HG03103 (cell line): ENCODE measurements around the gene ENOSF1.

ENCODE experiments used
- ATAC-seq: cut with Tn5 transposase; IDR thresholded peaks from one replicate; pipeline ENCODE4 v1.9.1; 2021; ENCODE audit warnings: low read depth; ENCODE audit not compliant: unreplicated experiment

Gene ENOSF1

DNA sequence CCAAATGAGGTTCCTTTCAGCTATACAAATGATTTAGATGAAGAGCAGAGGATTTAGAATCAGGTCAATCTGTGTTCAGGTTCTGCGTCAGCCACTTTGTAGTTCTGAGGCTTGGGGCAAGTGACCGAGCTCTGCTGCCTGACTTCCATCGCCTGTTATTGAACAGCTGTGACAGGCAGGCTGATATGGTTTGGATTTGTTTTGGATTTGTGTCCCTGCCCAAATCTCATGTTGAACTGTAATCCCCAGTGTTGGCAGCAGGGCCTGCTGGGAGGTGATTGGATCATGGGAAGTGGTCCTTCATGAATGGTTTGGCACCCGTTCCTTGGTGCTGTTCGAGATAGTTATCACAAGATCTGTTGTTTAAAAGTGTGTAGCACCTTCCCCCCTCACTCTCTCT, 36.4 kb downstream of the ENOSF1 start:
- no peak for ATAC-seq

DNA sequence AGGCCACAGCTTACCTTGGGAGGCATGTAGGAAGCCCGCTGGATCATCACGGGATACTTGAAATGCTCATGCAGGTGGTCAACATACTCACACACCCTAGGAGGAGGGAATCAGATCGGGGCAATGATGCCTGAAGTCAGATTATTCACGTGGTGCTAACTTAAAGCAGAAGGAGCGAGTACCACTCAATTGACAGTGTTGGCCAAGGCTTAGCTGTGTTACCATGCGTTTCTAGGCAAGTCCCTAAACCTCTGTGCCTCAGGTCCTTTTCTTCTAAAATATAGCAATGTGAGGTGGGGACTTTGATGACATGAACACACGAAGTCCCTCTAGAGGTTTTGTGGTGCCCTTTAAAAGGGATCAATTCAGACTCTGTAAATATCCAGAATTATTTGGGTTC, 37.1 kb downstream of the ENOSF1 start:
- ATAC-seq = no peak

DNA sequence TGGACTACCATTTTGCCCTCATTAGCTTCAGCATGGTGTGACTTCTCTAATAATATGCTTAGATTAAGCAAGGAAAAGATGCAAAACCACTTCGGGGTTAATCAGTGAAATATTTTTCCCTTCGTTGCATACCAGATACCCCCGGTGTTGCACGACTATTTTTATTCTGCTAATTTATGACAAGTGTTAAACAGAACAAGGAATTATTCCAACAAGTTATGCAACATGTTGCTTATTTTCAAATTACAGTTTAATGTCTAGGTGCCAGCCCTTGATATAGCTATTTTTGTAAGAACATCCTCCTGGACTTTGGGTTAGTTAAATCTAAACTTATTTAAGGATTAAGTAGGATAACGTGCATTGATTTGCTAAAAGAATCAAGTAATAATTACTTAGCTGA, 38.7 kb downstream of the ENOSF1 start:
- no peak for ATAC-seq

DNA sequence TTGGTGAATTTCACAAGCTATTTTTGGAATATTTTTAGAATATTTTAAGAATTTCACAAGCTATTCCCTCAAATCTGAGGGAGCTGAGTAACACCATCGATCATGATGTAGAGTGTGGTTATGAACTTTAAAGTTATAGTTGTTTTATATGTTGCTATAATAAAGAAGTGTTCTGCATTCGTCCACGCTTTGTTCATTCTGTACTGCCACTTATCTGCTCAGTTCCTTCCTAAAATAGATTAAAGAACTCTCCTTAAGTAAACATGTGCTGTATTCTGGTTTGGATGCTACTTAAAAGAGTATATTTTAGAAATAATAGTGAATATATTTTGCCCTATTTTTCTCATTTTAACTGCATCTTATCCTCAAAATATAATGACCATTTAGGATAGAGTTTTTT, 39.1 kb downstream of the ENOSF1 start:
- no peak for ATAC-seq

DNA sequence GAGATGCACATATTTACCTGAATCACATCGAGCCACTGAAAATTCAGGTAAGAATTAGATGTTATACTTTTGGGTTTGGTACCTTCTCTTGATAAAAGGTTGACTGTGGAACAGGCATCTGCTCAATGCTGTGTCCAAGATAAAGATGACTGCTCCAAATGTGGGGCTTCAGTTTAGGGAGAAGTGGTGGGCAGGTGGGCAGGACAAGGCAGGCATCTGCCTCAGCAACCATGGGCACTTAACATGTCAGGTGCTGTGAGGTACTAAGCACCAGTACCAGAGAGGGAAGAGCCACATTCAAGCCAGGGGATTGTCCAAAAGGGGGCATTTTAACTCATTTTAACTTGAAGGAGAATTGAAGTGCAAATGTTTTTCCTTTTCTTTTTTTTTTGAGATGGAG, 41.0 kb downstream of the ENOSF1 start:
- ATAC-seq = no peak

DNA sequence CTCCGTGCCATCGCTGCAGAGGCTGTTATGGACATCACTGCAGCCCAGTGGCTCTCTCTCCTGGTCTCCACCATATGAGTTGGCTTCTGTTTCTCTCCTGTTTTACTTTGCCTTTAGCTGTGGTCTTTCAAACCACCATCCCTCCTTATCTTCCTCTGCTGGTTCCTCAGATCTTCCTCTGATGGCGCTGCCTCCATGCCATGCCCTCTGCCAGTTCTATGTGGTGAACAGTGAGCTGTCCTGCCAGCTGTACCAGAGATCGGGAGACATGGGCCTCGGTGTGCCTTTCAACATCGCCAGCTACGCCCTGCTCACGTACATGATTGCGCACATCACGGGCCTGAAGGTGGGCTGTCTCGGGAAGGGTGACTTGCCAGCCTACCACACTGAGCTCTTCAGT, 41.9 kb downstream of the ENOSF1 start:
- no peak for ATAC-seq

DNA sequence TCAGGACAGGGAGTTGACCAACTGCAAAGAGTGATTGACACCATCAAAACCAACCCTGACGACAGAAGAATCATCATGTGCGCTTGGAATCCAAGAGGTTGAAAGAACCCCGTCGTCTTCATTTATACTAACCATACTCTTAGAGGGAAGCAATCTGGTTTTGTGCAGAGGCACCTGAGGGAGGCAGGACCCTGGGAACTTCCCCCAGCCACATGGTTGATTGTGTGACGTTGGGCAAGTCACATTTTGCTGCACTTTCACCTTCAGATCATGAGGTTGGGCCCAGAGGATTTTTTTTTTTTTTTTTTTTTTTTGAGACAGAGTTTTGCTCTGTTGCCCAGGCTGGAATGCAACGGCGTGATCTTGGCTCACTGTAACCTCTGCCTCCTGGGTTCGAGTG, 43.4 kb downstream of the ENOSF1 start:
- no peak for ATAC-seq

DNA sequence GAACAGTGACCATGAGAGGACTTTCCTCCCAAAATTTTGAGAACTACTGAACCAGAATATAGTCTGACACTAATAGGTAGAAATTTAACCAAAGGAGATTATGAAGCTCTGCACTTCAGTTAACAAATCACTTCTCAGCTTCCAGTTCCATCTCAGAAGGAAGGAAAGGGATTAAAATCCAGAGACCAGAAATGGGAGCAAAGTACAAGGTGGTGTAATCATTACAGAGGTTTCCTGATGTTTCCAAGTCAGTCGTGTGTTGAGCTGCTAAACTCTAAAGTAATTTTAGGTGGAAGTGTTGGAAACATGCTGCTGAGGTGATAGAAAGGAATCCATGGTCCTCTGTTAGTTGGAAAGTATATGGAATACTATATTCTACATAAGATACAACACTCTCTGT, 44.2 kb downstream of the ENOSF1 start:
- no peak for ATAC-seq

DNA sequence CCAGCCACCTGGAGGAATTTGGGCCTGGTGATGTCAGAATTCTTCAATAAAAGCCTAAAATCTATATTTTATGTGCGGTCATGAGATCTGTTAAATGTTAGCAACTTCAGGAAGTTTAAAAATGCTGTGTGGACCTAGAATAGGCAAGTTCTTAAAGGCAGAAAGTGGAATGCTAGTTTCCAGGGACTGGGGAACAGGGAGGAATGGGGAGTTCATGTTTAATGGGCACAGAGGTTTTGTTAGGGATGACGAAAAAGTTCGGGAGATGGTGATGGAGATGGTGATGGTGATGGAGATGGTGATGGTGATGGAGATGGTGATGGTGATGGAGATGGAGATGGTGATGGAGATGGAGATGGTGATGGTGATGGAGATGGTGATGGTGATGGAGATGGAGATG, 45.8 kb downstream of the ENOSF1 start:
- no peak for ATAC-seq

DNA sequence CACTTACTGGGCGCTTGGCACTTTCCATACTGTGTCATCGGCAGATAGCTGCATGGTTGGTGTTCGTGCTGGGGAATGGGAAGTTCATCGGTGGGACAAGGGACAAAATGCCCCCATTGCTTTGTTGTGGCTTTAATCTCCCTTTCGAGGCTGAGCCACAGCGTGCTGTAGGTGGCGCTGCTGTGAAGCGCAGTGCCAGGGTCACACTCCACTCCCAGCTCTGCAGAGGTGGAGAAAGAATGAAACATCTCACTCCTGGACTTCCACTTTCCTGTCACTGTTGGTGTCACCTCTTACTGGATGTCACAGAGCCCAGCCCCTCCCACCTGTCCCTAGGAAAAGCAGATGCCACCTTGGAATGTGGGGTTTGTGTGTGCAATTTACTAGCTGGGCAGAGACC, 46.3 kb downstream of the ENOSF1 start:
- ATAC-seq = no peak

DNA sequence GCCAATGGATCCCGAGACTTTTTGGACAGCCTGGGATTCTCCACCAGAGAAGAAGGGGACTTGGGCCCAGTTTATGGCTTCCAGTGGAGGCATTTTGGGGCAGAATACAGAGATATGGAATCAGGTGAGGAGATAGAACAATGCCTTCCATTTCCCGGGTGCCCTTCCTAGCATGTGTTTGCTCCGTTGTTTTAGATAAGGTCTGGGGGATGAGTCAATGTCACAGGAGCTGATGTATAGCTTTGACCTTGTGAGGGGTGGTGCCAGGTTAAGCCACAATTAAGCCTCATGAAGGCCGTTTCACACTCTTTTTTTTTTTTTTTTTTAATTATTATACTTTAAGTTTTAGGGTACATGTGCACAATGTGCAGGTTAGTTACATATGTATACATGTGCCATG, 50.2 kb downstream of the ENOSF1 start:
- ATAC-seq = no peak

DNA sequence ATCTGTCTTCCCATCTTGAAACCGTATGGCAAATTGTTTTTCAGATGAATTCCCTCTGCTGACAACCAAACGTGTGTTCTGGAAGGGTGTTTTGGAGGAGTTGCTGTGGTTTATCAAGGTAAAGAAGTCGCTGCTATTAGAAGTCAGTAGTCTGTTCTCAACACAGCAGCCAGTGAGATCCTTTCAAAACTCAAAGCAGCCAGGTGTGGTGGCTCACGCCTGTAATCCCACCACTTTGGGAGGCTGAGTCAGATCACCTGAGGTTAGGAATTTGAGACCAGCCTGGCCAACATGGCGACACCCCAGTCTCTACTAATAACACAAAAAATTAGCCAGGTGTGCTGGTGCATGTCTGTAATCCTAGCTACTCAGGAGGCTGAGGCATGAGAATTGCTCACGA, 52.8 kb downstream of the ENOSF1 start:
- no peak for ATAC-seq

DNA sequence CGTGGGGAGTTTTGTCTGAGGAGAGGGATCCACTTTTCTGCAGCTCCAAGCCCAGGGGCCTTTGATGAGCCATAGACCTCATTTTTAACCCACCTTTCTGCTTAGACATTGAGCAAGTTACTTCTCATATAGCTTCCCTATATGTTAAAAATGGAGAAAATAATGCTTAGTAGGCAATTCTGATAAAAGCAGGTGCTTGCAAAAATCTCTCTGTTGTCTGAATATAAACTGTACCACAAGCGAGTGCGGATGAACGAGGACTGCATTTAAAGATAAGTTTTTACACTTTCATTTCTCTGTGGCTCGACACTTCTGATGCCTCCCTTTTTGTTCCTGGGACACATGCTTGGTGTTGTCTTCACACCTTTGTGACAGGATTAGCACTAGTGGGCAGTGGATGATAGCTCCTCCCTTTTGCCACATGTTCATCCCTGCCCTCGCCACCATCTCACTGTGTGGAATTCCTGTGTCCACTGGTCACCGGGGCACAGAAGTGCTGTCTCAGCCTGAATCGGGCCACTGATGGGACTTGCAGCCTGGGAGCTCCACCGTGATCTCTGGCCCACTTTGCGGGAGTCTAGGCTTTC, 53.4 kb downstream of the ENOSF1 start:
- no peak for ATAC-seq

DNA sequence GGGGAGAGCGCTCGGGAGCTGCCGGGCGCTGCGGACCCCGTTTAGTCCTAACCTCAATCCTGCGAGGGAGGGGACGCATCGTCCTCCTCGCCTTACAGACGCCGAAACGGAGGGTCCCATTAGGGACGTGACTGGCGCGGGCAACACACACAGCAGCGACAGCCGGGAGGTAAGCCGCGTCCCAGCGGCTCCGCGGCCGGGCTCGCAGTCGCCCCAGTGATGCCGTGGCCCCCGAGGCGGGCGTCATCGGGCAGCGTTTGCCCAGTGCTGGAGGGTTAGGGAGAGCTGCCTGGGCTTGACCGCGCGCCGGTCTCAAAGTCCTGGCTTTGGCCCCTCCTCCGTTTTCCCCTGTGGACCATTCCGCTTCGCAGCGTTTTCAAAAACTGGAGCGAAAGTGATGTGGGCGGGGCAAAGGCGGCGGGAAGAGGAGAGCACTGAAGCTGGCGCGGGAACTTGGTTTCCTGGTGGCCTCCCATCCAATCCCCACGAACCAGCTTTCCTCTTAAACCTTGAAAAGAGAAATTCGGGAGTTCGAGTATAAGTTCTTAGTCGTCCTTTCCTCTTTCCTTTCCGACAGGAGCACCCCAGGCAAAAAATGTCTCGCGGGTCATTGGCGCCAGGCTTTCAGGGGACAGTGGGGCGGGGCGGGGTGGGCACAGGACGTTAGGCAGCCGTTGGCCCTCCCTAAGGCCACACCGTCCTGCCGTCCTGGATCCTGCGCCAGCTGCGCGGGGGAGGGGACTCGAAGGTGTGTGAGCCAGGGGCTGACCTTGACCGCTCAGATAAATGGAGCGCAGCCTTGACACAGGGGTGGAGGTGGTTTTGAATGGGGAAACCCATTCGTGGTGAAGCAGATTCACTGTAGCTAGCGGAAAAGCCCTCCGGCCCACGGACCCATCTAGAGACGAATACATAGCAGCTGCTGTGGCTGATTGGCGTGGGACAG, 54.2 kb downstream of the ENOSF1 start:
- ATAC-seq = peak; percentile 47

DNA sequence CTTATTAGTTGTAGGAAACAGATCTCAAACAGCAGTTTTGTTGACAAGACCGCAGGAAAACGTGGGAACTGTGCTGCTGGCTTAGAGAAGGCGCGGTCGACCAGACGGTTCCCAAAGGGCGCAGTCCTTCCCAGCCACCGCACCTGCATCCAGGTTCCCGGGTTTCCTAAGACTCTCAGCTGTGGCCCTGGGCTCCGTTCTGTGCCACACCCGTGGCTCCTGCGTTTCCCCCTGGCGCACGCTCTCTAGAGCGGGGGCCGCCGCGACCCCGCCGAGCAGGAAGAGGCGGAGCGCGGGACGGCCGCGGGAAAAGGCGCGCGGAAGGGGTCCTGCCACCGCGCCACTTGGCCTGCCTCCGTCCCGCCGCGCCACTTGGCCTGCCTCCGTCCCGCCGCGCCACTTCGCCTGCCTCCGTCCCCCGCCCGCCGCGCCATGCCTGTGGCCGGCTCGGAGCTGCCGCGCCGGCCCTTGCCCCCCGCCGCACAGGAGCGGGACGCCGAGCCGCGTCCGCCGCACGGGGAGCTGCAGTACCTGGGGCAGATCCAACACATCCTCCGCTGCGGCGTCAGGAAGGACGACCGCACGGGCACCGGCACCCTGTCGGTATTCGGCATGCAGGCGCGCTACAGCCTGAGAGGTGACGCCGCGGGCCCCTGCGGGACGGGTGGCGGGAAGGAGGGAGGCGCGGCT, 55.0 kb downstream of the ENOSF1 start, which contains the start of gene TYMS:
Gene TYMS, plus strand, starts transcription at position 343 of the 690 bp plus-strand sequence. Its CDS starts 90 bp downstream, at position 433.
- peak; percentile 43 for ATAC-seq

DNA sequence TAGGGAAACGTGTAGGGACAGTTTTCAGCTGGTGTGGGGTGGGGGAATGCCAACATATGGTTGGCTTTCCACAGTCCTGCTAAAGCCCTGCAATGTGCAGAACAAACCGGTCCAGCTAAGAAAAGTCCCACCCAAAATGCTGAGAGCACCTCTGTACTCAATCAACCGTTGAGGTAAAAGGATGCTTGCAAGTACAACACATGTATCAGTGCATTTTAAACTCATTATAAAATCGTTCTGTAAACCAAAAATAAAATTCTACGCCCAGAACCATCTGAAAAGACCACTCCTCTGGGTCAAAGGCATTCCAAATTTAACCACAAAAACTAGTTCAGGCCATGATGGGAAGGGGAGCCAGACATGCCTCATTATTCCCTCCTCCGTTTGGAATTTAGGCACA, 57.0 kb downstream of the ENOSF1 start:
- ATAC-seq = no peak

DNA sequence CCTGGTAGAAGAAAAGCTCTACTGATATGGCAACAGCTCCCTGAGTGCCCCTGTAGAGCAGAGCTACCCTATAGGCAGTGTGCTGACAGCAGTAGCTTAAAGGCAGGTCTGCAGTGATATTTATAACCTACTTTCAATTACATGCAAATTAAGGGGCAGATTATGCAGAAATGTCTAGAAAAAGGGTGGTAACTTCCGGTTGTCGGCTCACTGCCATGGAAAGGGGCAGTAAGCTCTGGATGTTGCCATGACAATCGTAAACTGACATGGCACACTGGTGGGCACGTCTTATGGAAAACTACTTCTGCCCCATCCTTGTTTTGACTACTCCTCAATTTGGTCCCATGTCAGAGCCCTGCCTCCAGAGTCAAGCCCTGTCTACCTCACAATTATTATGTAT, 57.8 kb downstream of the ENOSF1 start:
- no peak for ATAC-seq

DNA sequence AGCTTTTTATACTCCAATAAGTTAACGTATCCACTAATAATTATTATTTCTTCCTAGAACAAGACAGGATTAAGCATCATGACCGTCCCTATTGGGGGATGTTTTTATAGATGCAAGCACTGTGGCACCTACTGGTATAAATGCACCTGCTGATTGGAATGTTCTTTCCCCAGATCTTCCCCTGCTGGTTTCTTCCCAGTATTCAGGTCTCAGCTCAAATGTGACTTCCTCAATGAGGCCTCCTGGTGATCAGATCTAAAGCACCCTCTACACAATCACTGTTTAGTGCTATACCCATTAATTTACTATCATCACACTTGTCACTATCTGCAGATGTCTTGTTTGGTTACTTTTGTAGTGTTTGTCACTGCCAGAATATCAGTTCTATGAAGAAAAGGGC, 58.9 kb downstream of the ENOSF1 start:
- no peak for ATAC-seq

DNA sequence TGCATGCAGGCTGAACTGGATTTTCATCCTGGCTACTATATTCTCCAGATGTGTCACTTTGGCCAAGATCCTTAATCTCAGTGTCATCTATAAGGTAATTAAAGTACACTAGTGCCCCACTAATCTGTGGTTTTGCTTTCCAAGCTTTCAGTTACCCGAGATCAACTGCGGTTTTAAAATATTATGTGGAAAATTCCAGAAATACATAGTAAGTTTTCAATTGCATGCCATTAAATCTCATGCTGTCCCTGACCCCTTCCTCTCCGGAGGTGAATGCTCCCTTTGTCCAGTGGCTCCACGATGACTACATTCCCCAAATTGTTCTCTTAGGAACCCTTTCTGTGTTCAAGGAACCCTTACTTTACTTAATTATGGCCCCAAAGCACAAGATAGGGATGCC, 60.3 kb downstream of the ENOSF1 start:
- ATAC-seq = no peak

DNA sequence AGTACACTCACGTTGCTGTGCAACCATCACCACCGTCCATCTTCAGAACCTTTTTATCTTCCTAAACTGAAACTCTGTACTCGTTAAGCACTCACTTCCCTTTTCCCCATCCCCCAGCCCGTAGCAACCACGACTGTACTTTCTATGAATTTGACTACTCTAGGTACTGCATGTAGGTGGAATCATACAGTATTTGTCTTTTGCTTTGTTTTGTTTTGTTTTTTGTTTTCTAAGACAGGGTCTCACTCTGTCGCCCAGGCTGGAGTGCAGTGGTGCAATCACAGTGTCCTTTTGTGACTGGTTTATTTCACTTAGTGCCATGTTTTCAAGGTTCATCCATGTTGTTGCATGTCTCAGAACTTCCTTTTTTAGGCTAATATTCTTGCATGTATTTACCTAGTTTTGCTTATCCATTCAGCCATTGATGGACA, 62.0 kb downstream of the ENOSF1 start:
- ATAC-seq = peak; percentile 97

DNA sequence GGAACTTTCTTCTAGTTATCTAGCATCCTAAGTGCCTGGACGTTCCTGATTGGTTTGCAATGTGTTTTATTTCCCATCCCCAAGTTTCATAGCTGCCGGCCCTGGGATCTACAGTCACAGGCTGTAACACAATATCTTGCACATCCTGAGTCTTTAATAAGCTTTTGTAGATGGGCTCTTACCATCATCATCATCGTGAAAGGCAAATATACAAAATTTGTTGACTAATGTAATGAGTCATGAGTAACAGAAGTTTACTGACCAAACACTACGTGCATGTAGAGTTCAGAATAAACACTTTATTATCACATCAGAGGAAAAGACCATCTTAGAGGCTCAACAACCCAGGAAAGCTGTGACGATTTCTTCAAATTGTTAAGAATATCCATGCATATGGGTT, 63.1 kb downstream of the ENOSF1 start:
- ATAC-seq = no peak
